GM18526 (cell line): Measurements from ENCODE around the gene DCLRE1B.

Experiments used
- POLR2A ChIP-seq: IDR thresholded peaks from 3 replicates; pipeline ENCODE4 v1.6.1; 2011; ENCODE audit not compliant: insufficient read length; ENCODE audit errors: extremely low read depth

Gene DCLRE1B

DNA sequence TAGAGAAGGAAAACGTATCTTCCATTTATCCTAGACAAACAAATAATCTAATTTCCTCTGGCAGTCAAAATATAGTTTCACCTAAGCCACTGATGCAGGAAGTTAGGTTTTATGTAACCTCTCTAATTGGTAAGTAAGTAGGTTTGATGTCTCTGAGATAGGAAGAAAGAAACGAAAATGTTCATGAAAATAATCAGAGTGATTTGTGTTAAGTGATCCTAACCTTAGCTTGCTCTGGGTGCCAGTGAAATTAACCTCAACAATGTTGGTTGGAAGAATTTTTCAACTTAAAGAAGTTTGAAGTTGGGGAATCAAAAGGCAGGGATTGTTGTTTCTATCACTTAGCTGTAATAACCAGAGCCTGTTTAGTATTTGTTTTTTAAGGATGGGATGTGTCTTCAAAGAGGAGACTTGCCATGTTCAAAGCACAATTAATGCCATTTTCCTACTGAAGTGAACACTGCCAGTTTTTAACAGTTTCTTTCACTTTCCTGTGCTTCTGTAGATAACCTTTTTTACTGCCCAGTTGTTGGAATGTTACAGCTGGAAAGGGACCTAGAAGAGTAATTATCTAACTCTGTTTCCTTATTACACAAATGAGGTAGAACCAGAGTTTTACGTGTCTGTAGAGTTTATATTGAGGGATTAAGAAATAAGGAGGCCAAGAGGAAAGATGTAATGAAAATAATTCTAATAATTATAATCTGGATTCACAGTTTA lies 42.4 kb downstream of the DCLRE1B start:
- TF ChIP-seq POLR2A = no peak

DNA sequence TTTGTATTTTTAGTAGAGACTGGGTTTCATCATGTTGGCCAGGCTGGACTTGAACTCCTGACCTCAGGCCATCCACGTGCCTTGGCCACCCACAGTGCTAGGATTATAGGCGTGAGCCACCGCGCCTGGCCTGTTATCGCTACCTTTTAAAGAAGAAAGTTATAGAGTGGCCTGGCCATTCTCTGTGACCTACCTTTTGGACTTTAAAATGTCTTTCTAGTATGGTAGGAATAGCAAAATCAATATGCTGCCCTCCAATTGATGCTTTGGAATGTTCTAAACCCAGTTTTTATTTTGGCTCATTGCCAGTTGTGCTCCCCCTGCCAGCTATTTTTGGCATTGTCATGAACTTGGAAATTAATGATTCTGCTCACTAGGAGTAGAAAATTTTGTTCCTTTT lies 43.9 kb downstream of the DCLRE1B start:
- TF ChIP-seq POLR2A = no peak

DNA sequence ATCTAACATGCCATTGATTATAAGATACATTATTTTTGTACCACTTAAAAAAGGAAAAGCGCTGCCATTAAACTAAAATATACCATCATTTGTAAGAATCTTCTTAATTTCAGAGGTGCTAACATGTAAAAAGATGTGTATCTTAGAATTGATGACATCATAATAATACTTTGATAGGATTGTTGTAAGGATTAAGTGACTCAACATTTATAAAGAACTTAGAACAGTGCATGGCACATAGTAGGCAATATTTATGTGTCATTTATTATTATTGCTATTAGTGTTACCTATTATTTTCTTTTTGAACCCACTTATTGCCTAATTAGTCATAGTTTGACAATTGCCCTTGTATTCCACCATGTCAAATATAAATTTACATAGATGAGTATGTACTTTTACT lies 45.8 kb downstream of the DCLRE1B start:
- TF ChIP-seq POLR2A = no peak

DNA sequence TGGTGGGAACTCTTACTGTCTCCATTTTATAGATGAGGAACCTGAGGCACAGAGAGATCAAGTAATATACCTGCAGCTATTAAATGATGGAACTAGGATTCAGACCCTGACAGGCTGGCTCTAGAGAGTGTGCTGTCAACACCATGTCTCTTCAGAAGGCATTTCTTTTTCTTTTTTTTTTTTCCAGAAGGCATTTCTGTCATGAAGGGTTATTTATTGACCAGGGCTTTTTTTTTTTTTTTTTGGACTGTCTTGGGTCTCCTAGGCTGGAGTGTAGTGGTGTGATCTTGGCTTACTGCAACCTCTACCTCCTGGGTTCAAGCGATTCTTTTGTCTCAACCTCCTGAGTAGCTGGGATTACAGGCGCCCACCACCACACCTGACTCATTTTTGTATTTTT lies 46.6 kb downstream of the DCLRE1B start:
- TF ChIP-seq POLR2A = no peak

DNA sequence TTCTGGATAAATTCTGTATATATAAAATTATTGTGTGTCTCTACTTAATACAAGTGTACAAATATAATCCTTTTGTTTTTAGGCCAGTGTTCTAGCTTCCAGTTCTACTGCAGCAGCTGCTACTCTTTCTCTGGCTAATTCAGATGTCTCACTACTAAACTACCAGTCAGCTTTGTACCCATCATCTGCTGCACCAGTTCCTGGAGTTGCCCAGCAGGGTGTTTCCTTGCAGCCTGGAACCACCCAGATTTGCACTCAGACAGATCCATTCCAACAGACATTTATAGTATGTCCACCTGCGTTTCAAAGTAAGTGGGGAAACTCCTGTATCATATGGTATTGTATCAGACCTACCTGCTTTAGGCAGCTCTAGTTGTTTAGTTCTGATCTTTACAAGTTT lies 52.9 kb downstream of the DCLRE1B start:
- no peak for TF ChIP-seq POLR2A

DNA sequence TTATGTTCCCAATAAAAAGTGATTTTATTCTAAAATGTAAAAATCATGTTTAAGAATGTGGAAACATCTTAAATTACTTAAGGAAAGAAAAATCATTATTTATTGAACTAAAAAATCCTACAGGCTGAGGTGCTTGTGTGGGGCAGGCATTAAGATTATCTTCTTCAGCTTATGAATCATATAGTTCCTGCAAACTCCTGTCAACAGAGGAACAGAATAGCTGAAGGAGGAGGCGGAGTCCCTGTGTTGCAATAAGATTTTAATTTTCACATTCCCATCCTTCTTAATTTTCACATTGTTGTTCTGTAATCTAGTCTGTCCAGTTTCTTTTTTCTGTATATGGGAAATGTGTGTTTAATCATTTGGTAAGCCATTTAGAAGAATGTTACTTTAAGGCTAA lies 53.6 kb downstream of the DCLRE1B start:
- TF ChIP-seq POLR2A = no peak

GRCh38 chr1:113963281-113963906 lies 58.3 kb downstream of the DCLRE1B start:
- TF ChIP-seq POLR2A = no peak
